Natural killer cell (primary cell): ENCODE measurements around the gene MTR. TPM values are rescaled to one million over a fixed set of nuclear protein-coding genes. Genes with fewer than 3 reads are reported as not detected.

ENCODE experiments used
- ATAC-seq, 3 donors: fragments of 150-1000 bp in 2 of 3; fragments of 200-7000 bp in 1 of 3; cut with Tn5 transposase; 1 replicate in 1 of 3; 2 replicates in 2 of 3; pipeline ENCODE4 v1.10.0; 2021; ENCODE audit warnings: mild to moderate bottlenecking in 2 of 3, moderate library complexity in 2 of 3
- DNase-seq, 2 donors: peaks; one replicate each; pipeline versions ENCODE4 v3.0.0 to v3.0.0-alpha.2; 2013 to 2021; ENCODE audit warnings: mixed read lengths in 1 of 2
- H3K27ac ChIP-seq: one replicate; pipeline ENCODE4 v1.5.1; 2013; ENCODE audit warnings: mild to moderate bottlenecking, low read length
- H3K27me3 ChIP-seq: one replicate; pipeline ENCODE4 v1.6.1; 2013; ENCODE audit warnings: low read length; ENCODE audit not compliant: control insufficient read depth, insufficient read depth
- H3K36me3 ChIP-seq: one replicate; pipeline ENCODE4 v1.6.1; 2013; ENCODE audit warnings: low read length; ENCODE audit not compliant: control insufficient read depth, insufficient read depth
- H3K4me1 ChIP-seq: one replicate; pipeline ENCODE4 v1.6.1; 2013; ENCODE audit warnings: low read length; ENCODE audit not compliant: control insufficient read depth, insufficient read depth
- H3K4me3 ChIP-seq: one replicate; pipeline ENCODE4 v1.5.1; 2013; ENCODE audit warnings: low read length
- H3K9me3 ChIP-seq: one replicate; pipeline ENCODE4 v1.6.1; 2013; ENCODE audit warnings: low read length; ENCODE audit not compliant: control insufficient read depth, insufficient read depth
- H3K27ac Mint-ChIP-seq, 2 donors: one replicate each; pipeline ENCODE4 v1.8.0; 2022; ENCODE audit warnings: mild to moderate bottlenecking in 2 of 2, mixed read lengths in 2 of 2, moderate library complexity in 1 of 2
- H3K27me3 Mint-ChIP-seq, 2 donors: one replicate each; pipeline ENCODE4 v1.8.0; 2022; ENCODE audit warnings: low read depth in 2 of 2, mixed read lengths in 2 of 2
- H3K36me3 Mint-ChIP-seq: one replicate; pipeline ENCODE4 v1.8.0; 2022; ENCODE audit warnings: mixed read lengths
- H3K4me1 Mint-ChIP-seq, 2 donors: one replicate each; pipeline ENCODE4 v1.8.0; 2022; ENCODE audit warnings: mixed read lengths in 2 of 2
- H3K4me3 Mint-ChIP-seq: one replicate; pipeline ENCODE4 v1.8.0; 2022; ENCODE audit warnings: mild to moderate bottlenecking, moderate library complexity, mixed read lengths
- H3K9me3 Mint-ChIP-seq, 2 donors: one replicate each; pipeline ENCODE4 v1.8.0; 2022; ENCODE audit warnings: mixed read lengths in 2 of 2
- WGBS: methylation state at CpG from one replicate; pipeline ENCODE4 v1.1.7; 2013; ENCODE audit warnings: missing lambda C conversion rate; ENCODE audit not compliant: insufficient coverage; 5-methylcytosine and 5-hydroxymethylcytosine counted together
- intact Hi-C: fragments of 100-400 bp; cut with micrococcal nuclease; formaldehyde crosslinking; loops from one replicate; pipeline ENCODE4 v1.14.2; 2022
- total RNA-seq, 4 donors: library from RNA; stranded (reverse); fragments of 120-200 nt in 1 of 4; gene quantifications; one replicate each; pipeline versions ENCODE4 v1.2.3 to v1.2.4, GENCODE V29; 2013 to 2022
- TF ChIP-seq, protein P1 (sequence below): fragments of 200-600 bp; IDR thresholded peaks from one replicate; pipeline ENCODE4 v1.8.0; 2022; ENCODE audit warnings: antibody characterized with exemption

Gene MTR
- total RNA-seq, 3 donors from 2014 or later (not counting 1 experiment from before 2014, with no cell fraction given): 28.4 to 41.1 (median 38.4) TPM

DNA sequence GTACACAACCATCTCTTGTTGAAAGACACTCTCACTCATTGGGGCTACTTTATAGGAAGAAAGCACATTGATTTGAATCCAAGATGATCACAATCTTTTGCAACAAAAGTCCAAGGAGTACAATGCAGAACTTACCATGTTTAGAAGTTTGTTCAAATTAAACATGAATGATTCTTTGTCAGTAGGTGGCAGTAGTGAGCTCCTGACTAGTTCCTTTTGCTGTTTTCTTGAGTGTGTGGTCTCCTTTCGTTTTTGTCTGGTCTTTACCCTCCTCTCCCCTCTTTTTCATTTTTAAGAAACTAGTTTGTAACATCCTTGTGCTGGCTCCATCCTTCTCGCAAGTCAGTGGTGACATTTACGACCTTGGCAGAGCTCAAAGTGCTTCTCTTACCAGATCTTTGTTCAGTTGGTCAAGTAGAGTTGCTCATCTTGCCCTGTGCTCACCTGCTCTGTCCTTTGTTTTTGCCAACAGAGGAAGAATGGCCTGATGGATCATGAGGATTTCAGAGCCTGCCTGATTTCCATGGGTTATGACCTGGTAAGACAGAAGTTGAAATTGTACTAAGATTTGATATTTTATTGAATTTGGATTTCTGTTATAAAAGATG is 35.7 kb upstream of the MTR start:
- no peak overlapping the region for H3K27ac ChIP-seq
- H3K27me3 ChIP-seq: no peaks in the 10 kb centered on the region
- no peaks in the 10 kb centered on the region for H3K36me3 ChIP-seq
- intact Hi-C loops: loop anchor here (1.0 to 5.0 kb wide), 2 partner anchors 109 to 803 kb away; no protein-coding TSS in a partner anchor
- ATAC-seq (peak in 2 of 3 donors; percentile 47 to 67), DNase-seq (peak in 1 of 2 donors; percentile 76)
- no peak overlapping the region for H3K4me3 ChIP-seq
- TF ChIP-seq, protein P1, sequence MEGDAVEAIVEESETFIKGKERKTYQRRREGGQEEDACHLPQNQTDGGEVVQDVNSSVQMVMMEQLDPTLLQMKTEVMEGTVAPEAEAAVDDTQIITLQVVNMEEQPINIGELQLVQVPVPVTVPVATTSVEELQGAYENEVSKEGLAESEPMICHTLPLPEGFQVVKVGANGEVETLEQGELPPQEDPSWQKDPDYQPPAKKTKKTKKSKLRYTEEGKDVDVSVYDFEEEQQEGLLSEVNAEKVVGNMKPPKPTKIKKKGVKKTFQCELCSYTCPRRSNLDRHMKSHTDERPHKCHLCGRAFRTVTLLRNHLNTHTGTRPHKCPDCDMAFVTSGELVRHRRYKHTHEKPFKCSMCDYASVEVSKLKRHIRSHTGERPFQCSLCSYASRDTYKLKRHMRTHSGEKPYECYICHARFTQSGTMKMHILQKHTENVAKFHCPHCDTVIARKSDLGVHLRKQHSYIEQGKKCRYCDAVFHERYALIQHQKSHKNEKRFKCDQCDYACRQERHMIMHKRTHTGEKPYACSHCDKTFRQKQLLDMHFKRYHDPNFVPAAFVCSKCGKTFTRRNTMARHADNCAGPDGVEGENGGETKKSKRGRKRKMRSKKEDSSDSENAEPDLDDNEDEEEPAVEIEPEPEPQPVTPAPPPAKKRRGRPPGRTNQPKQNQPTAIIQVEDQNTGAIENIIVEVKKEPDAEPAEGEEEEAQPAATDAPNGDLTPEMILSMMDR: peak; percentile 82
- H3K9me3 Mint-ChIP-seq: no peaks in the 10 kb centered on the region
- H3K4me1 ChIP-seq: no peaks in the 10 kb centered on the region
- no peak overlapping the region for H3K4me3 Mint-ChIP-seq
- 57% methylated on average over 3 of the region's 3 CpGs for WGBS
- H3K27me3 Mint-ChIP-seq: peaks cover 4 to 12% of the 10 kb centered on the region in 2 donors
- H3K36me3 Mint-ChIP-seq: no peaks in the 10 kb centered on the region
- peaks cover 0 to 5% of the 10 kb centered on the region in 2 donors for H3K4me1 Mint-ChIP-seq
- no peak overlapping the region for H3K27ac Mint-ChIP-seq
- H3K9me3 ChIP-seq: no peaks in the 10 kb centered on the region

DNA sequence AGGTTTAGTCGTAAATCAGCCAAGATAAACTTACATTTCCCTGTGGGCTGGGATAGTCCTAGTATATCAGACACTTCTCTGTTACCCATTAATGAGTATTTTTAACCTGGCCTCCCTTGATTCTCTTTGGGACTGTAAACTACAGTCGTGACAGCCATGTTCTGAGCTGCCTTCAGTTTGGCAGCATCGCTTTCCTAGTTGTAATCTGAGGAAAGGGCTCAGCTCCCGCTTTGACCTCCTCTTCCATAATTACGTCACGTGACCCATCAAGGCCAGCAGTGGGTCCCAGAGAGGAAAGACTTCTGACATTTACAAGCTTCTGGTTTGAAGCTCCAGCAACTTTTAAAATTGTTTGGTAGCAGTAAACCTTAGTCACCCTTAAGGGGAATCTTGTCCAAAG is 34.6 kb upstream of the MTR start:
- DNase-seq (no peak), ATAC-seq (no peak)
- Histone ChIP-seq H3K36me3 (no peaks in the 10 kb centered on the region), H3K9me3 (no peaks in the 10 kb centered on the region), H3K27ac (no peak overlapping the region), H3K4me1 (no peaks in the 10 kb centered on the region), H3K27me3 (no peaks in the 10 kb centered on the region), H3K4me3 (no peak overlapping the region)
- peaks cover 0 to 5% of the 10 kb centered on the region in 2 donors for H3K4me1 Mint-ChIP-seq
- H3K9me3 Mint-ChIP-seq: no peaks in the 10 kb centered on the region
- no peak overlapping the region for H3K4me3 Mint-ChIP-seq
- H3K36me3 Mint-ChIP-seq: no peaks in the 10 kb centered on the region
- intact Hi-C loops: loop anchor here (10.0 kb wide), 1 partner anchor 656 kb away; no protein-coding TSS in a partner anchor
- TF ChIP-seq, protein P1: no peak
- H3K27ac Mint-ChIP-seq: no peak overlapping the region
- H3K27me3 Mint-ChIP-seq: peaks cover 0 to 5% of the 10 kb centered on the region in 2 donors
- WGBS: 87% methylated on average over 6 of the region's 6 CpGs

DNA sequence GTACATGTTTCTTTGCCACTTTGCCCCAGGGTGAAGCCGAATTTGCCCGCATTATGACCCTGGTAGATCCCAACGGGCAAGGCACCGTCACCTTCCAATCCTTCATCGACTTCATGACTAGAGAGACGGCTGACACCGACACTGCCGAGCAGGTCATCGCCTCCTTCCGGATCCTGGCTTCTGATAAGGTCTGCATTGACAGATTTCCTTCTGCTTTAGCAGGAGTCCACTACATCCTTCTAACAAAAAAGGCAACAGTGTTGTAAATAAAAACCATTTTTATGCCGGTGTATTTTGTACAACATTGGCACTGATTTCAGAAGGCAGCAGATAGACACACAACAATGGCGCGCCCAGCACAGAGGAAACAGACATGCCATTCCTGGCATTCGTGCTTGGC is 34.1 kb upstream of the MTR start:
- 96% methylated on average over 14 of the region's 14 CpGs for WGBS
- Mint-ChIP-seq H3K9me3 (no peaks in the 10 kb centered on the region), H3K4me1 (peaks cover 0 to 5% of the 10 kb centered on the region in 2 donors), H3K27ac (no peak overlapping the region), H3K27me3 (peaks cover 3 to 10% of the 10 kb centered on the region in 2 donors), H3K36me3 (no peaks in the 10 kb centered on the region), H3K4me3 (no peak overlapping the region)
- intact Hi-C loops: loop anchor here (10.0 kb wide), 1 partner anchor 656 kb away; no protein-coding TSS in a partner anchor
- Histone ChIP-seq H3K9me3 (no peaks in the 10 kb centered on the region), H3K4me3 (no peak overlapping the region), H3K27me3 (no peaks in the 10 kb centered on the region), H3K36me3 (no peaks in the 10 kb centered on the region), H3K4me1 (no peaks in the 10 kb centered on the region), H3K27ac (no peak overlapping the region)
- no peak for DNase-seq
- ATAC-seq: no peak
- TF ChIP-seq, protein P1: no peak
